A673 (cell line): Measurements from ENCODE around the gene ZNF48. TPM values are rescaled to one million over a fixed set of nuclear protein-coding genes. Genes with fewer than 3 reads are reported as not detected.

Source experiments
- BruUV-seq: library from RNA; stranded (reverse); fragments of 400-500 nt; replicated peaks from 2 replicates; lab custom pipeline; 2021; lab: Mats Ljungman, UMichigan
- CTCF ChIA-PET: fragments of 300-600 bp; sonication (Branson Sonifier 250); formaldehyde crosslinking; loops from one replicate; lab custom pipeline; 2022; ENCODE audit warnings: antibody characterized with exemption; lab: Charles Lee
- POLR2A ChIA-PET: fragments of 300-600 bp; sonication (Branson Sonifier 250); formaldehyde crosslinking; loops from one replicate; lab custom pipeline; 2022; ENCODE audit warnings: antibody characterized with exemption; ENCODE audit not compliant: low non-redundant PET; lab: Charles Lee
- DNase-seq: peaks from one replicate; pipeline ENCODE4 v3.0.0-alpha.2; 2015; ENCODE audit warnings: low spot score
- H3K27ac ChIP-seq: fragments of 200-600 bp; sonication (generic); 2 replicates; pipeline ENCODE4 v1.5.1; 2016; ENCODE audit warnings: mixed run types, low read depth, mild to moderate bottlenecking, mixed read lengths, antibody characterized with exemption, low read length; ENCODE audit not compliant: poor library complexity, severe bottlenecking
- H3K27me3 ChIP-seq: fragments of 200-600 bp; sonication (generic); replicated peaks from 2 replicates; pipeline ENCODE4 v1.6.1; 2017; ENCODE audit warnings: mixed run types, low read depth, mild to moderate bottlenecking, mixed read lengths, antibody characterized with exemption, low read length; ENCODE audit not compliant: insufficient read depth, poor library complexity
- H3K36me3 ChIP-seq: fragments of 200-600 bp; sonication (generic); 2 replicates; pipeline ENCODE4 v1.6.1; 2016; ENCODE audit warnings: mixed run types, mild to moderate bottlenecking, mixed read lengths, antibody characterized with exemption, low read length; ENCODE audit not compliant: insufficient read depth, poor library complexity, severe bottlenecking
- H3K4me1 ChIP-seq: fragments of 200-600 bp; sonication (generic); 2 replicates; pipeline ENCODE4 v1.6.1; 2017; ENCODE audit warnings: mixed run types, mild to moderate bottlenecking, mixed read lengths, antibody characterized with exemption, low read length; ENCODE audit not compliant: insufficient read depth, poor library complexity, severe bottlenecking
- H3K4me3 ChIP-seq: fragments of 200-600 bp; sonication (generic); 2 replicates; pipeline ENCODE4 v1.5.1; 2016; ENCODE audit warnings: low read depth, mixed run types, mild to moderate bottlenecking, mixed read lengths, low read length; ENCODE audit not compliant: poor library complexity, severe bottlenecking
- H3K9me3 ChIP-seq: fragments of 200-600 bp; sonication (generic); 2 replicates; pipeline ENCODE4 v1.6.1; 2016; ENCODE audit warnings: mixed run types, low read depth, mild to moderate bottlenecking, mixed read lengths, antibody characterized with exemption, low read length; ENCODE audit not compliant: poor library complexity, severe bottlenecking
- EZH2 ChIP-seq: fragments of 200-600 bp; sonication (generic); IDR thresholded peaks from 2 replicates; pipeline ENCODE4 v1.6.1; 2017; ENCODE audit warnings: borderline replicate concordance, low read depth, mild to moderate bottlenecking, mixed read lengths, antibody characterized with exemption, low read length; ENCODE audit not compliant: poor library complexity, severe bottlenecking
- intact Hi-C: fragments of 100-400 bp; cut with micrococcal nuclease; formaldehyde crosslinking; loops from one replicate; pipeline ENCODE4 v1.10.0; 2022; ENCODE audit not compliant: unreplicated experiment
- total RNA-seq: library from RNA; stranded (reverse); gene quantifications from 2 replicates; pipeline ENCODE4 v1.2.3, GENCODE V29; 2021
- TF ChIP-seq, protein P1 (sequence below): fragments of 300-800, 200-600 bp; sonication (generic); conservative IDR thresholded peaks from 2 replicates; pipeline ENCODE4 v1.5.1; 2017; ENCODE audit warnings: low read depth, mild to moderate bottlenecking, antibody characterized with exemption, low read length, moderate library complexity, mixed read lengths

Gene ZNF48
- total RNA-seq, 1 experiment from 2014 or later: 22.0 TPM

DNA sequence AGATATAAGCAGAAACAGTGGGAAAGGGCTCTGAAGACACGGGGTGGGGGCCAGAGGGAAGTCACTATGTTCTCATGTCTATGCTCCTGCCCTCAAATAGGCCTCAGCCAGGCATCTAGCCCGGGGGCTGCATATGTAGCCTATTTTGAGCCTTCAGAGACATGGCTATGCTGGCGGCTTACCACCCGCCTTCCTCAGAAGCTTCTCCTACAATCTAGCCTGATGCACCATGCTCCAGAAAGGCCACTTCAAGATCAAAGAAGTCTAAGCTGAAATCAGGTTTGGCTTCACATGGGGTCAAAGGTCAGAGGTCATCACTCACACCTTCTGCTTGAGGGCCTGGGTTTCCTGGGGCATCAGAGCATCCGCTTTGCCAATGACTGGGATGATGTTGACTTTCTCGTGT, 14.4 kb upstream of the ZNF48 start:
- Histone ChIP-seq H3K27ac (no peak overlapping the region), H3K27me3 (no peaks in the 10 kb centered on the region), H3K4me3 (no peak overlapping the region), H3K36me3 (no peaks in the 10 kb centered on the region), H3K4me1 (peaks cover 6% of the 10 kb centered on the region), H3K9me3 (no peaks in the 10 kb centered on the region)
- POLR2A ChIA-PET: no interaction called here
- intact Hi-C loops: no loop called here
- TF ChIP-seq EZH2: no peak
- TF ChIP-seq, protein P1, sequence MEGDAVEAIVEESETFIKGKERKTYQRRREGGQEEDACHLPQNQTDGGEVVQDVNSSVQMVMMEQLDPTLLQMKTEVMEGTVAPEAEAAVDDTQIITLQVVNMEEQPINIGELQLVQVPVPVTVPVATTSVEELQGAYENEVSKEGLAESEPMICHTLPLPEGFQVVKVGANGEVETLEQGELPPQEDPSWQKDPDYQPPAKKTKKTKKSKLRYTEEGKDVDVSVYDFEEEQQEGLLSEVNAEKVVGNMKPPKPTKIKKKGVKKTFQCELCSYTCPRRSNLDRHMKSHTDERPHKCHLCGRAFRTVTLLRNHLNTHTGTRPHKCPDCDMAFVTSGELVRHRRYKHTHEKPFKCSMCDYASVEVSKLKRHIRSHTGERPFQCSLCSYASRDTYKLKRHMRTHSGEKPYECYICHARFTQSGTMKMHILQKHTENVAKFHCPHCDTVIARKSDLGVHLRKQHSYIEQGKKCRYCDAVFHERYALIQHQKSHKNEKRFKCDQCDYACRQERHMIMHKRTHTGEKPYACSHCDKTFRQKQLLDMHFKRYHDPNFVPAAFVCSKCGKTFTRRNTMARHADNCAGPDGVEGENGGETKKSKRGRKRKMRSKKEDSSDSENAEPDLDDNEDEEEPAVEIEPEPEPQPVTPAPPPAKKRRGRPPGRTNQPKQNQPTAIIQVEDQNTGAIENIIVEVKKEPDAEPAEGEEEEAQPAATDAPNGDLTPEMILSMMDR: no peak
- no peak for DNase-seq
- BruUV-seq: no TSS peak
- CTCF ChIA-PET: no interaction called here

DNA sequence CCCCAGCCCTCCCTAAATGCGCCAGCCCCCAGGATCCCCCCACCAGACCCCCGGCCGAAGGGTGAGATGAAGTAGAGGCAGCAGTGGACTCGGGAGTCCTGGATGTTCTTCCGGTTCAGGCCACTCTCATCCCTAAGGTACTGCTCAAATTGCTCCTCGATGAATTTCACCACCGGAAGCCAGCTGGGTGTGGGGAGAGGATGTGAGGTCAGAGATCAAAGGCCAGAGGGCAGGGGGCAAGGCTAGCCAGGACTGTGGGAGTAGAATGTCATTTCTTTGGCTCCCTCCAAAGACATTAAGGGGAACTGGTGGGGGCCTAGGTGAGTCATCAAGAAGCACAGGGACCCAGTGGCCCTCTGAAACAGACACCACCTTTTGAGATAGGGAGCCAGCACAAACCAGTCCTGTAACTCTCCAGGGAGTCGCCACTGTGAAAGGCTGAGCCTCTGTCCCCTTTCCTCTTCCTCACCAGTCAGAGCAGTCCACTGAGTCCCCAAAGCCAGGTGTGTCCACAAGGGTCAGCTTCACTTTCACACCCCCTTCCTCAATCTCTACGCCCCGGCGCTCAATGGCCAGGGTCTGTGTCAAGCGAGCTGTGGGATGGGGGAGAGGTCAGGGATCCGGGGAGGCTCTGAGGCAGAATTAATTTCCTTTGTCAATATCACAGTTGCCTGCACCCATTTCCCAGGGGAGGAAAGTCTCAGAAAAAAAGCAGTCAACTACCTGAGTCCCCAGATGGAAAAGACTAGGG, 13.8 kb upstream of the ZNF48 start:
- peaks cover 6% of the 10 kb centered on the region for H3K4me1 ChIP-seq
- H3K9me3 ChIP-seq: no peaks in the 10 kb centered on the region
- DNase-seq: no peak
- POLR2A ChIA-PET: no interaction called here
- H3K36me3 ChIP-seq: no peaks in the 10 kb centered on the region
- no peaks in the 10 kb centered on the region for H3K27me3 ChIP-seq
- intact Hi-C loops: no loop called here
- no peak overlapping the region for H3K27ac ChIP-seq
- CTCF ChIA-PET: no interaction called here
- TF ChIP-seq, protein P1: no peak
- no peak for TF ChIP-seq EZH2
- H3K4me3 ChIP-seq: no peak overlapping the region
- no TSS peak for BruUV-seq

DNA sequence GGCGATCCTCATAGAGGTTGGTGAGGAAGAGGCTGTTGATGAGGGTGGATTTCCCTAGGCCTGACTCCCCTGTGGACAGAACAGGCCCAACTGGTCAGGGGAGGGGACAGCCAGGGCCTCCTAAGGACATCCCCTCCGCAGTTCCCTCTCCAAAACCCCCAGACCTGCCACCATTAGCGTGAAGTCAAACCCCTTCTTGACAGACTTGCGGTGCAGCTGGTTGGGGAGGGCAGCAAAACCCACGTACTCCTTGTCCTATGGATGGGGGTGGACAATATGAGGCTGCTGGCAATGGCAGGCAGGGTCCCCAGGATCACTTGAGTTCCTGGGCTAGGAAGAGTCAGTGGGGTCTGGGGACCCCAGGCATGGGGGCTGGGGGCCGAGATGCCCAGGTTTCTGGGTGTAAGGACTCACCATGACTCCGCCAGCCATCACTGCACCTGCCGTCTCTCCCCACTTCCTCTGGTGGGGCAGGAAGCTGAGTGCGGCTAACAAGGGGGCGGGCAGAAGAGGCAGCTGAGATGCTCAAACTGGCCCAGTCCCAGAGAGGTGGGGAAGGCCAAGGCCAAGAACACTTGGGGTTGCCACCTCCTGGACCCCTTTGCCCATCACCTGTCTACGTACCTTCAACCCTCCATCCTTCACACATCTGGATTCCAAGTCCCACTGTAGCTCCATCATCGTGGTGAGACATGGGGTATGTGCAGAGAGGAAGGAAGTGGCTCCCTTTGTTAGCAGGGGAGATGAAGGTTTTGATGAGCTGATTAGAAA, 12.9 kb upstream of the ZNF48 start, which contains the start of gene SEPTIN1:
TSS of gene SEPTIN1 (minus strand) at position 451 of the 771 bp plus-strand sequence. CDS start at position 432, 19 bp downstream.
- Histone ChIP-seq H3K36me3 (no peaks in the 10 kb centered on the region), H3K27me3 (no peaks in the 10 kb centered on the region), H3K4me3 (no peak within 1 kb of the TSS), H3K9me3 (no peaks in the 10 kb centered on the region), H3K4me1 (peaks cover 3% of the 10 kb centered on the region), H3K27ac (no peak within 1 kb of the TSS)
- TF ChIP-seq EZH2: no peak
- TF ChIP-seq, protein P1: no peak
- no TSS peak for BruUV-seq
- ChIA-PET CTCF (no interaction called here), POLR2A (no interaction called here)
- intact Hi-C loops: no loop called here
- no peak for DNase-seq
